Testis (tissue), 2 donors: ENCODE measurements around the gene RNF225.

Experiments
- POLR2A ChIP-seq: fragments of 450-650 bp; IDR thresholded peaks from one replicate; pipeline ENCODE4 v1.6.1; 2017; ENCODE audit warnings: antibody characterized with exemption, mild to moderate bottlenecking, moderate library complexity
- TF ChIP-seq, protein P1 (sequence below), 3 experiments: fragments of 450-650 bp in 2 of 3; fragments of 200-600 bp in 1 of 3; sonication (generic) in 1 of 3; IDR thresholded peaks; one replicate each; pipeline ENCODE4 v1.5.1; 2016 to 2019; ENCODE audit warnings: antibody characterized with exemption in 3 of 3, mild to moderate bottlenecking in 2 of 3, moderate library complexity in 1 of 3

DNA sequence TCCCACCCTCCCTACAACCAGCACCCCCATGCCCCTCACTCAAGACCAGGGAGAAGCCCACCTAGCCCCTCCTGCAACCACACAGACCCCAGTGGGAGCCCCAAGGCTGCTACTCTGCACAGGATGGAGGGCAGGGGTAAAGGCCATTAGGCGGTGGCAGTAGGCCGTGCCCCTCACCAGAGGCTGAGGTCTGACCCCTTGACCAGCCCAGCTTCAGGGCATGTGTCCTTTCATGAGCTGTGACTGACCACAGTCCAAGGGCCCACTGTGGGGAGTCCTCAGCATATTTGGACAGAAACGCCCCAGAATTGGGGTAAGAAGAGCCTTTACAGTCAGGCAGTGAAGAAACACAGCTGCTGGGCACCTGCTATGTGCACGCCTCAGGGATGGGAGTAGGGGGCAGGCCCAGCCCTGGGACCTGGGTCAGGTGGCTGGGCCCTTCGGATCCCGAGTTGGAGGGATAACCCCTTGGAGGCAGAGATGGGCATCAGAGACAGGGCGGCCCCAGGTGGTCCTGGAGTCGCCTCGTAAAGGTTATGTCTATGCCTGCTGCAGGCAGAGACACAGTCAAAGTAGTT lies 10.1 kb upstream of the RNF225 start:
- TF ChIP-seq, protein P1, sequence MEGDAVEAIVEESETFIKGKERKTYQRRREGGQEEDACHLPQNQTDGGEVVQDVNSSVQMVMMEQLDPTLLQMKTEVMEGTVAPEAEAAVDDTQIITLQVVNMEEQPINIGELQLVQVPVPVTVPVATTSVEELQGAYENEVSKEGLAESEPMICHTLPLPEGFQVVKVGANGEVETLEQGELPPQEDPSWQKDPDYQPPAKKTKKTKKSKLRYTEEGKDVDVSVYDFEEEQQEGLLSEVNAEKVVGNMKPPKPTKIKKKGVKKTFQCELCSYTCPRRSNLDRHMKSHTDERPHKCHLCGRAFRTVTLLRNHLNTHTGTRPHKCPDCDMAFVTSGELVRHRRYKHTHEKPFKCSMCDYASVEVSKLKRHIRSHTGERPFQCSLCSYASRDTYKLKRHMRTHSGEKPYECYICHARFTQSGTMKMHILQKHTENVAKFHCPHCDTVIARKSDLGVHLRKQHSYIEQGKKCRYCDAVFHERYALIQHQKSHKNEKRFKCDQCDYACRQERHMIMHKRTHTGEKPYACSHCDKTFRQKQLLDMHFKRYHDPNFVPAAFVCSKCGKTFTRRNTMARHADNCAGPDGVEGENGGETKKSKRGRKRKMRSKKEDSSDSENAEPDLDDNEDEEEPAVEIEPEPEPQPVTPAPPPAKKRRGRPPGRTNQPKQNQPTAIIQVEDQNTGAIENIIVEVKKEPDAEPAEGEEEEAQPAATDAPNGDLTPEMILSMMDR (IDR thresholded peaks at IDR 0.05) = no peak
- TF ChIP-seq POLR2A = no peak
